Adrenal gland (tissue), 12 donors: ENCODE measurements around the gene RPL22. TPM values are rescaled to one million over a fixed set of nuclear protein-coding genes. Genes with fewer than 3 reads are reported as not detected.

ENCODE experiments used
- DNase-seq, 7 donors: peaks; one replicate each; pipeline ENCODE4 v3.0.0-alpha.2; 2019 to 2020
- H3K27ac ChIP-seq, 5 donors: fragments of 200-600 bp; sonication (generic) in 4 of 5; 1 replicate in 3 of 5; 2 replicates in 2 of 5; pipeline versions ENCODE4 v1.5.1 to v1.8.0; 2016 to 2020; ENCODE audit warnings: mild to moderate bottlenecking in 1 of 5
- H3K27me3 ChIP-seq: fragments of 200-600 bp; 2 replicates; pipeline ENCODE4 v1.8.0; 2021
- H3K36me3 ChIP-seq, 2 donors: fragments of 200-600 bp; replicated peaks in 1 of 2; 1 replicate in 1 of 2; 2 replicates in 1 of 2; pipeline versions ENCODE4 v1.5.1 to v1.8.0; 2018 to 2022
- H3K4me1 ChIP-seq, 2 donors: fragments of 200-600 bp; replicated peaks in 1 of 2; 1 replicate in 1 of 2; 2 replicates in 1 of 2; pipeline versions ENCODE4 v1.5.1 to v1.8.0; 2018 to 2021
- H3K4me3 ChIP-seq, 4 donors: fragments of 200-600 bp; sonication (generic) in 3 of 4; one replicate each; pipeline ENCODE4 v1.5.1; 2016 to 2018
- H3K9me3 ChIP-seq, 3 donors: fragments of 200-600 bp; sonication (generic) in 1 of 3; replicated peaks in 1 of 3; 1 replicate in 2 of 3; 2 replicates in 1 of 3; pipeline versions ENCODE4 v1.5.1 to v1.8.0; 2016 to 2021
- CTCF ChIP-seq, 6 experiments: fragments of 450-650 bp in 4 of 6; fragments of 200-600 bp in 2 of 6; sonication (generic) in 1 of 6; IDR thresholded peaks; 1 replicate in 5 of 6; 2 replicates in 1 of 6; pipeline versions ENCODE4 v1.5.1 to v1.8.0; 2016 to 2021; ENCODE audit warnings: antibody characterized with exemption in 6 of 6, mild to moderate bottlenecking in 2 of 6, moderate library complexity in 1 of 6
- POLR2A ChIP-seq, 2 donors: fragments of 450-650 bp; IDR thresholded peaks; one replicate each; pipeline ENCODE4 v1.6.1; 2017; ENCODE audit warnings: antibody characterized with exemption in 2 of 2, mild to moderate bottlenecking in 2 of 2, moderate library complexity in 1 of 2
- WGBS, 4 donors: extraction: QIAGEN DNeasy Blood & Tissue Kit in 2 of 4; methylation state at CpG; one replicate each; pipeline versions ENCODE4 v1.1.5 to v1.1.7; 2013 to 2017; 5-methylcytosine and 5-hydroxymethylcytosine counted together
- intact Hi-C, 2 donors: fragments of 100-400 bp; cut with DNase I; formaldehyde crosslinking; loops; one replicate each; pipeline versions ENCODE4 v1.14.1 to v1.15.0; 2022 to 2023
- polyA plus RNA-seq, 3 donors: library from polyadenylated mRNA; stranded (reverse); fragments of 200-250 nt in 2 of 3; fragments of 350-450 nt in 1 of 3; fragmentation: Illumina TruSeq in 1 of 3; extraction: RNeasy Lipid Tissue Mini Kit (QIAGEN cat#74804) in 1 of 3; gene quantifications; one replicate each; pipeline ENCODE4 v1.2.3, GENCODE V29; 2013 to 2014
- total RNA-seq, 9 donors: library from RNA; depleted of rRNA in 4 of 9; stranded (reverse); fragments of >200 nt in 4 of 9; fragments of 120-200 nt in 1 of 9; fragmentation: NEBNext Ultra II Directional in 1 of 9; extraction: Animal tissue kit (Norgen Biotek cat#: 25700) in 1 of 9; gene quantifications; one replicate each; pipeline versions ENCODE4 v1.1.0 to v1.2.4, GENCODE V29; 2013 to 2023
- donor health status: healthy with polysubstance abuse.
- donor health status: Bipolar disorder and iron deficiency.
- donor health status: DM: yes; HTN: yes; CAD: no.
- donor health status: DM: no; HTN: no; CAD: no.
- donor health status: DM: no; HTN: no; CAD: no.
- donor health status: DM: yes; HTN: yes; CAD: no.

The RPL22 gene
- total and polyA plus RNA-seq, 12 donors, result 78.5 to 898 (median 305) TPM

GRCh38 chr1:6179564-6180175 lies 19.7 kb downstream of the RPL22 start:
- intact Hi-C loops, result loop anchor here (10.0 kb wide), 1 partner anchor 125 kb away; no protein-coding TSS in a partner anchor
- Histone ChIP-seq H3K27me3 (peaks cover 41% of the 10 kb centered on the region), H3K27ac (peak overlapping the region in 1 of 5 donors; percentile 41)

GRCh38 chr1:6178751-6179563 lies 20.4 kb downstream of the RPL22 start:
- no peak for DNase-seq
- H3K9me3 ChIP-seq, result no peaks in the 10 kb centered on the region
- peaks cover 41% of the 10 kb centered on the region for H3K27me3 ChIP-seq
- H3K4me3 ChIP-seq, result no peak overlapping the region
- intact Hi-C loops, result loop anchor here (10.0 kb wide), 1 partner anchor 124 kb away; no protein-coding TSS in a partner anchor
- no peaks in the 10 kb centered on the region for H3K36me3 ChIP-seq
- WGBS, 4 donors, result 0 to 10% (median 4%) methylated on average over 10 to 50 of the region's 51 CpGs
- TF ChIP-seq CTCF (IDR thresholded peaks at IDR 0.05), result no peak
- TF ChIP-seq POLR2A (IDR thresholded peaks at IDR 0.05), result no peak
- H3K4me1 ChIP-seq, result peaks cover 0 to 8% of the 10 kb centered on the region in 2 donors
- no peak overlapping the region for H3K27ac ChIP-seq

More at GRCh38 chr1:6179564-6180175, 19.7 kb downstream of the RPL22 start:
- Histone ChIP-seq H3K4me3 (peak overlapping the region in 1 of 4 donors; percentile 26), H3K4me1 (peaks cover 0 to 8% of the 10 kb centered on the region in 2 donors), H3K9me3 (no peaks in the 10 kb centered on the region), H3K36me3 (no peaks in the 10 kb centered on the region)
- TF ChIP-seq CTCF (IDR thresholded peaks at IDR 0.05) (no peak), POLR2A (IDR thresholded peaks at IDR 0.05) (no peak)
- no peak for DNase-seq
- 0 to 3% (median 1%) methylated on average over 6 to 86 of the region's 92 CpGs for WGBS, 4 donors

GRCh38 chr1:6177681-6178380 lies 21.6 kb downstream of the RPL22 start:
- peaks cover 0 to 8% of the 10 kb centered on the region in 2 donors for H3K4me1 ChIP-seq
- DNase-seq, result no peak
- no peaks in the 10 kb centered on the region for H3K9me3 ChIP-seq
- H3K27me3 ChIP-seq, result peaks cover 41% of the 10 kb centered on the region
- intact Hi-C loops, result loop anchor here (10.0 kb wide), 1 partner anchor 123 kb away; no protein-coding TSS in a partner anchor
- H3K4me3 ChIP-seq, result no peak overlapping the region
- H3K36me3 ChIP-seq, result no peaks in the 10 kb centered on the region
- TF ChIP-seq POLR2A (IDR thresholded peaks at IDR 0.05), result no peak
- no peak for TF ChIP-seq CTCF (IDR thresholded peaks at IDR 0.05)
- no peak overlapping the region for H3K27ac ChIP-seq
- WGBS, 4 donors, result 64 to 69% (median 66%) methylated on average over 17 to 18 of the region's 18 CpGs

GRCh38 chr1:6176779-6177178 lies 22.6 kb downstream of the RPL22 start:
- no peak for TF ChIP-seq POLR2A (IDR thresholded peaks at IDR 0.05)
- no peak for TF ChIP-seq CTCF (IDR thresholded peaks at IDR 0.05)
- Histone ChIP-seq H3K9me3 (no peaks in the 10 kb centered on the region), H3K4me1 (peaks cover 0 to 8% of the 10 kb centered on the region in 2 donors), H3K36me3 (no peaks in the 10 kb centered on the region), H3K27me3 (peaks cover 41% of the 10 kb centered on the region), H3K27ac (no peak overlapping the region), H3K4me3 (no peak overlapping the region)
- 50 to 67% (median 61%) methylated on average over 4 to 5 of the region's 5 CpGs for WGBS, 4 donors
- no peak for DNase-seq
- intact Hi-C loops, result loop anchor here (10.0 kb wide), 1 partner anchor 122 kb away; no protein-coding TSS in a partner anchor
